ENCODE measurements around the gene CDC42EP2. TPM values are rescaled to one million over a fixed set of nuclear protein-coding genes. Genes with fewer than 3 reads are reported as not detected.

The CDC42EP2 gene
- total and polyA plus RNA-seq, 2 of the 13 experiments (the other 11 are each of a cell fraction or from before 2014, with no cell fraction given): 2.3 to 7.1 TPM

DNA sequence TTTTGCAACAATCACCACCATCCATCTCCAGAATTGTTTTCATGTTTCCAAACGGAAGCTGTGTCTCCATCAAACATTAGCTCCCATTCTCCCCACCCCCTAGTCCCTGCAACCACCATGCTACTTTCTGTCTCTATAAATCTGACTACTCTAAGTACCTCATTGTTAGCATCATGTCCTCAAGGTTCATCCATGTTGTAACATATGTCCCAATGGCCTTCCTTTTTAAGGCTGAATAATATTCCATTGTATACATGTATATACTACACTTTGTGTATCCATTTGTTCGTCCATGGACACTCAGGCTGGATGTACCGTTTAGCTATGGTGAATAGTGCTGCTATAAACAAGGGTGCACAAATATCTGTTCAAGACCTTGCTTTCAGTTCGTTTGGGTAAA is 10.8 kb downstream of the CDC42EP2 start:
- Histone ChIP-seq H3K4me3 (replicated peaks in 1 of 3; ENCODE audit: insufficient read depth in 1 of 3, low read depth in 2 of 3, low read length in 3 of 3) (no peak overlapping the region), H3K9ac (ENCODE audit: insufficient read depth, low read depth, low read length) (no peak overlapping the region), H3K27ac (ENCODE audit: extremely low read length, insufficient read depth, low read length) (no peak overlapping the region), H3K36me3 (replicated peaks in 1 of 2; ENCODE audit: control insufficient read depth in 1 of 2, insufficient read depth in 2 of 2, low read length in 2 of 2) (peaks cover 7 to 21% of the 10 kb centered on the region in 2 experiments; a peak in 3 of 5 replicates), H2AFZ (ENCODE audit: low read length) (no peak overlapping the region), H3K79me2 (ENCODE audit: insufficient read depth, low read length) (no peaks in the 10 kb centered on the region), H4K20me1 (ENCODE audit: insufficient read depth, low read length) (no peaks in the 10 kb centered on the region), H3K9me3 (ENCODE audit: low read length) (no peaks in the 10 kb centered on the region), H3K4me1 (ENCODE audit: insufficient read depth, low read length) (peaks cover 15% of the 10 kb centered on the region), H3K4me2 (ENCODE audit: low read depth, low read length) (no peak overlapping the region), H3K27me3 (ENCODE audit: control insufficient read depth in 1 of 2, insufficient read depth in 2 of 2, low read length in 2 of 2) (no peaks in the 10 kb centered on the region)
- FAIRE-seq (no peak), ATAC-seq (no peak), DNase-seq (ENCODE audit: low spot score) (no peak)
- BruUV-seq (replicated peaks): no TSS peak
- intact Hi-C loops (cut with micrococcal nuclease; ENCODE audit: unreplicated experiment) (no loop called here), in situ Hi-C loops (cut with HindIII; ENCODE audit: extremely low pct_ligation_motif_present, low pct_unique_long_range_greater_than_20kb) (no loop called here)
- TF ChIP-seq ZNF660 (CRISPR knock-in tag; IDR thresholded peaks at IDR 0.05; ENCODE audit: borderline replicate concordance, low read depth): no peak
- 80% methylated on average over 4 of the region's 4 CpGs for WGBS (ENCODE audit: low lambda C conversion rate)
- ChIA-PET CTCF (ENCODE audit: low intra/inter-chr PET ratio, low total read pairs) (no interaction called here), POLR2A (interaction anchor here (1.2 to 1.7 kb wide), 3 partner anchors 8 to 50 kb away, joined by 3 to 6 read pairs (median 4); partner anchors contain the start of gene DPF2)

DNA sequence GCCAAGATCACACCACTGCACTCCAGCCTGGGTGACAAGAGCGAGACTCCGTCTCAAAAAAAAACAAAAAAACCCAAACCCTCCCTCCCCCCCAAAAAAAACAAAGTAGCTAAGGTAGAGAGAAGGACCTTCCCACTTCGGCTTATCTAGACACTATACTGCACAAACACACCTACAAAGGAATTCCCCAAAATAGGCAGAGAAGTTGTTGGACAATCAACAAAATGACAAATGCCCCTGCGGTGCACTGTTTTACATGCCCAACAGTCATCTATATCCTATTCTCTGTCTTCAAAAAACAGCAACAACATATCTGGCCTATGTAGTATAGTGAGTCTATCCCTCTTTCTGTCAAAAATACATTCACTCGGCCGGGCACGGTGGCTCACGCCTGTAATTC is 12.4 kb downstream of the CDC42EP2 start:
- Histone ChIP-seq H2AFZ (ENCODE audit: low read length) (no peak overlapping the region), H3K4me1 (ENCODE audit: insufficient read depth, low read length) (peaks cover 17% of the 10 kb centered on the region), H3K9ac (ENCODE audit: insufficient read depth, low read depth, low read length) (no peak overlapping the region), H3K4me2 (ENCODE audit: low read depth, low read length) (no peak overlapping the region), H3K27me3 (ENCODE audit: control insufficient read depth in 1 of 2, insufficient read depth in 2 of 2, low read length in 2 of 2) (no peaks in the 10 kb centered on the region), H3K36me3 (replicated peaks in 1 of 2; ENCODE audit: control insufficient read depth in 1 of 2, insufficient read depth in 2 of 2, low read length in 2 of 2) (peaks cover 0 to 6% of the 10 kb centered on the region in 2 experiments; a peak in 2 of 5 replicates), H3K79me2 (ENCODE audit: insufficient read depth, low read length) (no peaks in the 10 kb centered on the region), H3K9me3 (ENCODE audit: low read length) (no peaks in the 10 kb centered on the region), H4K20me1 (ENCODE audit: insufficient read depth, low read length) (no peaks in the 10 kb centered on the region), H3K4me3 (replicated peaks in 1 of 3; ENCODE audit: insufficient read depth in 1 of 3, low read depth in 2 of 3, low read length in 3 of 3) (no peak overlapping the region), H3K27ac (ENCODE audit: extremely low read length, insufficient read depth, low read length) (no peak overlapping the region)
- BruUV-seq (replicated peaks): no TSS peak
- POLR2A ChIA-PET: no interaction called here
- WGBS (ENCODE audit: low lambda C conversion rate): 76% methylated on average over 8 of the region's 8 CpGs
- ATAC-seq: no peak
- intact Hi-C loops (cut with micrococcal nuclease; ENCODE audit: unreplicated experiment) (no loop called here), in situ Hi-C loops (cut with HindIII; ENCODE audit: extremely low pct_ligation_motif_present, low pct_unique_long_range_greater_than_20kb) (no loop called here)
- CTCF ChIA-PET (ENCODE audit: low intra/inter-chr PET ratio, low total read pairs): no interaction called here
- no peak for DNase-seq (ENCODE audit: low spot score)
- FAIRE-seq: no peak
- TF ChIP-seq ZKSCAN5 (CRISPR knock-in tag; IDR thresholded peaks at IDR 0.05): no peak
- no peak for TF ChIP-seq ZFY (CRISPR knock-in tag; IDR thresholded peaks at IDR 0.05)
- no peak for TF ChIP-seq IKZF4 (CRISPR knock-in tag; IDR thresholded peaks at IDR 0.05; ENCODE audit: borderline replicate concordance, low read depth, not compliant biosample characterization)
